GM23338 (cell line): ENCODE results near the gene CCR5.

Source experiments
- CREB1 ChIP-seq: fragments of 250-450 bp; sonication (Bioruptor Pico); IDR thresholded peaks from 2 replicates; pipeline ENCODE4 v1.5.0; 2020; ENCODE audit warnings: low read depth, mild to moderate bottlenecking, moderate library complexity
- CTCF ChIP-seq, 2 experiments: fragments of 200-600 bp in 1 of 2; sonication (generic) in 1 of 2; conservative IDR thresholded peaks; 2 replicates each; pipeline versions ENCODE4 v1.5.1 to v1.6.1; 2016 to 2017; ENCODE audit warnings: antibody characterized with exemption in 2 of 2, low read depth in 2 of 2, mild to moderate bottlenecking in 2 of 2, moderate library complexity in 1 of 2
- EZH2 ChIP-seq: fragments of 200-600 bp; sonication (generic); IDR thresholded peaks from one replicate; pipeline ENCODE4 v1.8.0; 2017; ENCODE audit warnings: antibody characterized with exemption, mild to moderate bottlenecking, low read depth; ENCODE audit not compliant: unreplicated experiment
- EZH2phosphoT487 ChIP-seq: fragments of 200-600 bp; sonication (generic); IDR thresholded peaks from one replicate; pipeline ENCODE4 v1.8.1; 2018; ENCODE audit warnings: antibody characterized with exemption; ENCODE audit not compliant: unreplicated experiment
- POLR2AphosphoS5 ChIP-seq: IDR thresholded peaks from 2 replicates; pipeline ENCODE4 v1.6.1; 2016; ENCODE audit warnings: antibody characterized with exemption, low read depth
- REST ChIP-seq: IDR thresholded peaks from one replicate; pipeline ENCODE4 v1.6.1; 2018; ENCODE audit warnings: antibody characterized with exemption; ENCODE audit not compliant: unreplicated experiment
- ZNF114 ChIP-seq: fragments of 250-450 bp; sonication (Bioruptor Pico); IDR thresholded peaks from 2 replicates; pipeline ENCODE4 v1.5.0; 2020; ENCODE audit warnings: mild to moderate bottlenecking, moderate library complexity
- ZNF331 ChIP-seq: fragments of 250-450 bp; sonication (Bioruptor Pico); IDR thresholded peaks from 2 replicates; pipeline ENCODE4 v1.5.0; 2020; ENCODE audit warnings: low read depth, mild to moderate bottlenecking, moderate library complexity

- TF ChIP-seq CTCF (conservative IDR thresholded peaks at IDR 0.05; ENCODE audit: low read depth in 2 of 2) (no peak), POLR2AphosphoS5 (no peak), EZH2 (no peak), ZNF331 (CRISPR knock-in tag) (no peak), EZH2phosphoT487 (no peak), CREB1 (CRISPR knock-in tag) (no peak), REST (no peak), ZNF114 (no peak)
These were observed 21.1 kb upstream of the CCR5 start for GRCh38 chr3:46349484-46350261.
